ENCODE measurements around the gene SUSD6. TPM values are rescaled to one million over a fixed set of nuclear protein-coding genes. Genes with fewer than 3 reads are reported as not detected.
"Not testable (repeated sequence)": the region's sequence is repeated elsewhere in the genome, so short reads cannot be mapped to it uniquely, and the experiment has no call there.

Gene SUSD6
- polyA plus RNA-seq, 12 donors, result 14.8 to 28.0 (median 18.7) TPM; not detected in 1

- no peak for DNase-seq
Measured at GRCh38 chr14:69584389-69584788, 27.0 kb upstream of the SUSD6 start.

GRCh38 chr14:69586404-69586803, 25.0 kb upstream of the SUSD6 start:
- no peak for DNase-seq

GRCh38 chr14:69587389-69587788, 24.0 kb upstream of the SUSD6 start:
- no peak for DNase-seq

GRCh38 chr14:69591317-69591716, 20.1 kb upstream of the SUSD6 start:
- no peak for DNase-seq

GRCh38 chr14:69593018-69593677, 18.2 kb upstream of the SUSD6 start:
- peak; percentile 91 for DNase-seq

- DNase-seq, result no peak
Measured at GRCh38 chr14:69594846-69595245, 16.6 kb upstream of the SUSD6 start.

- DNase-seq, result no peak
Measured at GRCh38 chr14:69595336-69595735, 16.1 kb upstream of the SUSD6 start.

GRCh38 chr14:69599431-69599830, 12.0 kb upstream of the SUSD6 start:
- not testable (repeated sequence) for DNase-seq

GRCh38 chr14:69600304-69600891, 11.0 kb upstream of the SUSD6 start:
- no peak for DNase-seq

GRCh38 chr14:69605738-69606137, 5.7 kb upstream of the SUSD6 start:
- DNase-seq, result no peak

GRCh38 chr14:69606258-69607184, 4.9 kb upstream of the SUSD6 start:
- no peak for DNase-seq

GRCh38 chr14:69610020-69610873, 1.1 kb upstream of the SUSD6 start:
- DNase-seq, result no peak

- no peak for DNase-seq
Measured at GRCh38 chr14:69610874-69611171, 573 bp upstream of the SUSD6 start.

- DNase-seq, result no peak
Measured at GRCh38 chr14:69612014-69612782, 802 bp downstream of the SUSD6 start.

- no peak for DNase-seq
Measured at GRCh38 chr14:69612783-69613130, 1.4 kb downstream of the SUSD6 start.

- DNase-seq, result no peak
Measured at GRCh38 chr14:69613312-69614073, 2.1 kb downstream of the SUSD6 start.

GRCh38 chr14:69614592-69614991, 3.2 kb downstream of the SUSD6 start:
- no peak for DNase-seq

GRCh38 chr14:69615121-69615495, 3.7 kb downstream of the SUSD6 start:
- DNase-seq, result no peak

- no peak for DNase-seq
Measured at GRCh38 chr14:69615496-69616407, 4.4 kb downstream of the SUSD6 start.

- no peak for DNase-seq
Measured at GRCh38 chr14:69616408-69616773, 5.0 kb downstream of the SUSD6 start.

All from muscle of arm (tissue), 12 donors.